HFFc6 (cell line): ENCODE results near the gene LIG4. TPM values are rescaled to one million over a fixed set of nuclear protein-coding genes. Genes with fewer than 3 reads are reported as not detected.

Experiments
- DNase-seq: peaks from one replicate; pipeline ENCODE4 v3.0.0-alpha.2; 2018
- H3K27ac Mint-ChIP-seq: 2 replicates; pipeline ENCODE4 v1.8.0; 2020; ENCODE audit warnings: mild to moderate bottlenecking, mixed read lengths
- H3K27me3 Mint-ChIP-seq: 2 replicates; pipeline ENCODE4 v1.8.0; 2021; ENCODE audit warnings: mild to moderate bottlenecking, moderate library complexity, mixed read lengths; ENCODE audit not compliant: insufficient read depth
- H3K36me3 Mint-ChIP-seq: 2 replicates; pipeline ENCODE4 v1.8.0; 2021; ENCODE audit warnings: low read depth, mixed read lengths
- H3K4me1 Mint-ChIP-seq: 2 replicates; pipeline ENCODE4 v1.8.0; 2020; ENCODE audit warnings: low read depth, mixed read lengths
- H3K4me3 Mint-ChIP-seq: 2 replicates; pipeline ENCODE4 v1.8.0; 2020; ENCODE audit warnings: mild to moderate bottlenecking, moderate library complexity, mixed read lengths
- H3K9me3 Mint-ChIP-seq: 2 replicates; pipeline ENCODE4 v1.8.0; 2020; ENCODE audit warnings: mild to moderate bottlenecking, mixed read lengths
- CTCF ChIP-seq: fragments of 200-600 bp; sonication (generic); IDR thresholded peaks from 2 replicates; pipeline ENCODE4 v1.5.0; 2021; ENCODE audit warnings: antibody characterized with exemption, mild to moderate bottlenecking
- total RNA-seq, 6 experiments: library from RNA; stranded (reverse); fragmentation: NEBNext Ultra II Directional; extraction: Animal tissue kit (Norgen Biotek cat#: 25700); gene quantifications; 2 replicates in 1 of 6; 3 replicates in 5 of 6; pipeline ENCODE4 v1.2.3, GENCODE V29; 2021

LIG4 gene
- total RNA-seq, 6 experiments from 2014 or later = 9.2 to 11.4 (median 11.1) TPM

- no peaks in the 10 kb centered on the region for H3K4me1 Mint-ChIP-seq
- peaks cover 2% of the 10 kb centered on the region; the same call in 1 of the 2 replicates for H3K27me3 Mint-ChIP-seq
- no peak overlapping the region for H3K27ac Mint-ChIP-seq
- H3K9me3 Mint-ChIP-seq = peaks cover 7% of the 10 kb centered on the region; the same call in 1 of the 2 replicates
- no peak overlapping the region for H3K4me3 Mint-ChIP-seq
- H3K36me3 Mint-ChIP-seq = 0 out of 2 replicates have a peak, but pooled peaks cover 4% of the 10 kb centered on the region
- no peak for DNase-seq
- TF ChIP-seq CTCF = no peak
Observed at GRCh38 chr13:108193806-108194205, 21.5 kb downstream of the LIG4 start.

GRCh38 chr13:108190897-108191296 lies 24.4 kb downstream of the LIG4 start:
- DNase-seq = no peak
- Mint-ChIP-seq H3K9me3 (peaks cover 7% of the 10 kb centered on the region; the same call in 1 of the 2 replicates), H3K4me1 (no peaks in the 10 kb centered on the region), H3K27me3 (peaks cover 2% of the 10 kb centered on the region; the same call in 1 of the 2 replicates), H3K27ac (no peak overlapping the region), H3K4me3 (no peak overlapping the region), H3K36me3 (0 out of 2 replicates have a peak, but pooled peaks cover 4% of the 10 kb centered on the region)
- no peak for TF ChIP-seq CTCF

- no peak overlapping the region for H3K27ac Mint-ChIP-seq
- no peaks in the 10 kb centered on the region for H3K4me1 Mint-ChIP-seq
- no peaks in the 10 kb centered on the region for H3K36me3 Mint-ChIP-seq
- no peaks in the 10 kb centered on the region for H3K9me3 Mint-ChIP-seq
- H3K27me3 Mint-ChIP-seq = no peaks in the 10 kb centered on the region; the same call in 1 of the 2 replicates
- no peak for DNase-seq
- no peak overlapping the region for H3K4me3 Mint-ChIP-seq
- no peak for TF ChIP-seq CTCF
Observed at GRCh38 chr13:108188260-108188659, 27.1 kb downstream of the LIG4 start.

- Mint-ChIP-seq H3K9me3 (no peaks in the 10 kb centered on the region), H3K4me1 (no peaks in the 10 kb centered on the region)
Observed at GRCh38 chr13:108185223-108185622, 30.1 kb downstream of the LIG4 start.

DNA sequence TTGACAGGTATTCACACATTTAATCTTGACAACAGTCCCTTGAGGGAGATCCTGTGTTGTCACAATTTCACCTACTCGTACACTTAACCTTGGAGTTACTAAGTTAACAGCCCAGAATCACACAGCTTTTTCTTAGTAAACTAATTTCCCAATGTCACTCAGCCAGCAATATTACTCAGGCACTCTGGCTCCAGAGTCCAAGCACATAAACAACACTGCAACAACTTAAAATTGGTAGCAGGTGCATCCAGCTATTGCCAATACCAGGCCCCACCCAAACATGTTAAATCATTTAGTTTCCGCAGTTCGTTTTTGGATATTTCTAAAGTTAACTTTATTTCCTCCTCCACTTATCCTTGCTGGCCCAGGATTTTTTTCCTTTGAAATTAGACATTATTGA lies 32.7 kb downstream of the LIG4 start:
- no peak overlapping the region for H3K4me3 Mint-ChIP-seq
- TF ChIP-seq CTCF = no peak
- 0 out of 2 replicates have a peak, but pooled peaks cover 3% of the 10 kb centered on the region for H3K9me3 Mint-ChIP-seq
- H3K27me3 Mint-ChIP-seq = peaks cover 1% of the 10 kb centered on the region; the same call in 1 of the 2 replicates
- H3K36me3 Mint-ChIP-seq = no peaks in the 10 kb centered on the region
- no peaks in the 10 kb centered on the region for H3K4me1 Mint-ChIP-seq
- no peak for DNase-seq
- no peak overlapping the region for H3K27ac Mint-ChIP-seq

More at GRCh38 chr13:108185223-108185622, 30.1 kb downstream of the LIG4 start:
- H3K27ac Mint-ChIP-seq = no peak overlapping the region
- peaks cover 1% of the 10 kb centered on the region; the same call in 1 of the 2 replicates for H3K27me3 Mint-ChIP-seq
- no peak overlapping the region for H3K4me3 Mint-ChIP-seq
- DNase-seq = no peak
- no peak for TF ChIP-seq CTCF
- H3K36me3 Mint-ChIP-seq = no peaks in the 10 kb centered on the region
